Measurements from ENCODE around the gene BAIAP2L2.
"Not testable (repeated sequence)": the region's sequence is repeated elsewhere in the genome, so short reads cannot be mapped to it uniquely, and the experiment has no call there.

BAIAP2L2 gene

DNA sequence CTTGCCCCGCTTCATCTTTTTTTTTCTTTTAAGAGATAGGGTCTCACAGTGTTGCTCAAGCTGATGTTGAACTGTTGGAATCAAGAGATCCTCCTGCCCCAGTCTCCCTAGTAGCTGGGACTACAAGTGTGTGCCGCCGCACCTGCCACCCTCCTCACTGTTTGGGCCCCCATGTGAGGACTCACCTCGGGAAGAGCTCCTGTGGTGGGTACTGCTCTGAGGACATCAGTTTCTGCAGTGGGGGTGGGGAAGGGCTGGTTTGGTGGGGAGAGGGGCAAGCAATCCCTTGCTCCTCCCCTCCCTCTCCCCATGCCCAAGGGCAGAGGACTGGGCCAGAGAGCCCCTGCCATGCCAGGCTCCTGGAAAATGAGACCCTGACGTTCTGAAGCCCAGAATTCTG is 25.0 kb downstream of the BAIAP2L2 start:
- no peak overlapping the region for H3K4me3 ChIP-seq (ENCODE audit: low read depth, low read length)
- no peak for DNase-seq (ENCODE audit: low read depth)

DNA sequence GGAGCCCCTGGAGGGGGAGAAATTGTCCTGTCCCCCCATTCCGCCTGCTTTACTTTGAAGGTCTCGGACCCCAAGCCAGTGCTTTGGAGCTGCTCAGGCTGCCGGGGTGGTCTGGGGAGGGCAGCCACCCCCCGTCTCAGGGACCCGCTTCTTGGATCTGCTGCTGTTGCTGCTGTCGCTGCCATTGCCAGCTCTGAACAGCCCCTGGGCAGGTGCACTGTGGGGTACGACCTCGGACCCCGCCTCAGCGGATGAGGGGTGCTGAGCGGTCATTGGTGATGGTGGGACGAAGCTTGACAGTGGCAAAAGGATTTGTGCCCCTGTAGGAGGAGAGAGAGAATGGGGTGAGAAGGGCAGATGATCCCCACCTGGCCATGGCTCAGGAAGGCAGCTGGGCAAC is 25.4 kb downstream of the BAIAP2L2 start:
- DNase-seq (ENCODE audit: low read depth) = no peak

DNA sequence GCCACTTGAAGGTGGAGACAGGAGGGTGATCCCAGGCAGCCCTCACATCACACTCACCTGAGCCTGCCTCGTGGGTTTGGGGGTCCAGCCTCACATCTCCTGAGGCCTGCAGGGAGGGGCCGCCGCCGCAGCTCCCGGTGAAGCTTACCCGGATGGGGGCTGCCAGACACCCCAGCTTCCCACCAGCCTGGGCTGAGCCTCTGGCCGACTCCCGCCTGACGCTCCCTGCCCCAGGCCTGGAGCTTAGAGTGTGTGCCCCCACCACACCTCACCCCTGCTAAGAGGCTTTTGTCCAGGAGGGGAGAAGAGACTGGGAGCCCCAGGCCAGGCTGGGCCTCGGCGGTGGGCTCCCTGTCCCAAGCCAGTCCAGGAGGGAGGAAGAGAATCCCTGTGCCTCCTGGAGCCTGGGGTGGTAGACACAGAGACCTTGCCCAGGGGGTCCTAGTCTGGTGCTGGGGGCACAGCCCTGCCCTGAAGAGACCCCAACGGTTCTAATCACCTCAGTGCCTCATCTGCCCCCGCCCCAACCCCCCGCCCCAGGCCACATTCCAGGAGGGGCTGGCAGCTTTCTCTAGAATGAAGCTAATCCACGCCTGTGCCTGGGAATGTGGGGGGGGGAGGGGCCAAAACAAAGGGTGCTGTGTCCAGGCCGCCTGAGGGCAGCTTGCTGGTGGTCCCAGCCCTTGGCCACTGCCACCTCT is 26.4 kb downstream of the BAIAP2L2 start, which contains the start of gene SLC16A8:
SLC16A8 (minus strand) TSS at position 254 of the 701 bp plus-strand sequence. CDS start 1,311 bp downstream, outside the sequence.
- no peak for DNase-seq (ENCODE audit: low read depth)
- H3K4me3 ChIP-seq (ENCODE audit: low read depth, low read length) = no peak within 1 kb of the TSS

More for the DNA sequence above, 25.4 kb downstream of the BAIAP2L2 start:
- no peak overlapping the region for H3K4me3 ChIP-seq (ENCODE audit: low read depth, low read length)

DNA sequence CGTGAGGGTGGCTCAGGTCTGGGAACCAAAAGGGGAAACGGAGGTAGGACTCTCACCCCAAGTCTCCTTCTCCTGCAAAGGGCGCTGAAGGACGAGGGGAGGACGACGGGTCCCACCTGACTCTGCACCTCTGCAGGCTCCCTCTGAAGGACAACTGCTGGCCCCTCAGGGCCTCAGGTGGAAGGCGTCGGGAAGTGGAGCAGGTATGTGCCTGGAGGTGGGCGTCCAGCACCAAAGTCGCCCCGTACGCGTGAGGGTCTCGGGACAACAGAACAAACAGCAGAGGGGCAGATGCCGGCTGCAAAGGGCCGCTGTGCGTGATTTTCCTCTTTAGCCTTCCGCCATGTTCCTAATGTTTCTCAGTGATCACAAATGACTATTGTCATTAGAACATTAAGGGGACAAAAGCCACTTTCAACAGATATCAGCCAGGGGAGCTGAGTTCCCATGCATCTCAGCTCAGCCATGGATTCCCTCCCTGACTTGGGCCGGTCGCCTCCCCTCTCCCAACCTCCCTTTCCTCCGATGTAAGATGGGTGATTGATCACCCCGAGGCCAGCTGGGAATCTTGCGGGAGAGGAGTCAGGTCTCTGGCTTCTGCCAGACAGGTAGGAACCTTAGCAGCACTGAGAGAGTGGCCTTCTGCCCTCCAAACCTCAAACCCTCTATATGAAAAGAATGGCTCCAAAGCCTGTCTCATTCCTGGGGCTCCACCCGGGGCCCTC is 27.3 kb downstream of the BAIAP2L2 start:
- DNase-seq (ENCODE audit: low read depth) = no peak
- no peak overlapping the region for H3K4me3 ChIP-seq (ENCODE audit: low read depth, low read length)

DNA sequence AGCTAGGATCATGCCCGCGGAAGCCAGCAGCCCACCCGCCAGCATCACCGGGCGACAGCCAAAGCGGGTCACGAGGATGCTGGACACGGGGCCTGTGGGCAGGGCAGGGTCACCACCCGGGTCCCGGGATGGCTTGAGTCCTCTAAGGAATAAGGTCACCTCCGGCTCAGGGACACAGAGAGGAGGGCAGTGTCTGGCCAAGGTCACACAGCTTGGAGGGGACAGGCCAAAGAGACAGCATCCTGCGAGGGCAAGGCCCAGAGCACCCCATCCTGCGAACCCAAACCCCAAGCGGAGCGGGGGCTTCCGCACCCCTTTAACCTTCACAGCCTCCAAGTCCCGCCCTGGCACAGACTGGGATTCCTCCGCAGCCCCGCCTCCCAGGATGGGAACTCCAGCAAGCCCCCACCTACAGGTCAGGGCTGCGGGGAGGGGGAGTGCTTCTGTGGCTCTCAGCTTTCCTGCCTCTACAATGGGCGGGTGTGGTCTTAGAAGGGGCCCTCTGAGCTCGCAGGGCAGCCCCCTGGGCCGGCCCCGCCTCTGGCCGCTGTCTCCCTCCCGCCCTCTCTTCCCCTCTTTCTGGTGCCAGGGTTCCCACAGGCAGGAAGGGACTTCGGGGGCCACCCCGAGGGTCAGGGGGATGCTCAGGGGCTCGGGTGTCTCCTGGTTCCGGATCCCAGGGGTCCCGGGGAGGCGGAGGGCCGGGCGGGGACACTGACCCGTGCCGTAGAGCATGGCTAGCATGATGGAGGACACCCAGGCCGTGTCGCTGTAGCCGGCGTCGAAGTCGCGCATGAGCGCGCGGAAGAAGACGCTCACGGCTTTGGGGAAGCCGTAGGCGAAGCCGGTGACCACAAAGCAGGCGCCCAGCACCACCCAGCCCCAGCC is 28.3 kb downstream of the BAIAP2L2 start:
- peak overlapping the region; percentile 36 for H3K4me3 ChIP-seq (ENCODE audit: low read depth, low read length)
- no peak for DNase-seq (ENCODE audit: low read depth)

DNA sequence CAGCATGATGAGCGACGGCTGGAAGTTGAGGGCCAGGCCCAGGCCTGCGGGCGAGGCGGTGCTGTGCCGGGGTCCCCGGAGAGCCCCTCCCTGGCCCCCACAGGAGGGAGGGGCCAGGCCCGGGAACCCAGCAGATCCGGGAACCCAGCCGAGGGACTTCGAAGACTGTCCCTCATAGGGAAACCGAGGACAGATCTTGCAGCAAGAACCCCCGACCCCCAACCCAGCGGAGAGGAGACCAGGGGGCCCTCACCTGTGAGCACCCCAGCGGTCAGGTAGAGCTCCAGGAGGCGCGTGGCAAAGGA is 28.9 kb downstream of the BAIAP2L2 start:
- peak overlapping the region; percentile 36 for H3K4me3 ChIP-seq (ENCODE audit: low read depth, low read length)
- no peak for DNase-seq (ENCODE audit: low read depth)

DNA sequence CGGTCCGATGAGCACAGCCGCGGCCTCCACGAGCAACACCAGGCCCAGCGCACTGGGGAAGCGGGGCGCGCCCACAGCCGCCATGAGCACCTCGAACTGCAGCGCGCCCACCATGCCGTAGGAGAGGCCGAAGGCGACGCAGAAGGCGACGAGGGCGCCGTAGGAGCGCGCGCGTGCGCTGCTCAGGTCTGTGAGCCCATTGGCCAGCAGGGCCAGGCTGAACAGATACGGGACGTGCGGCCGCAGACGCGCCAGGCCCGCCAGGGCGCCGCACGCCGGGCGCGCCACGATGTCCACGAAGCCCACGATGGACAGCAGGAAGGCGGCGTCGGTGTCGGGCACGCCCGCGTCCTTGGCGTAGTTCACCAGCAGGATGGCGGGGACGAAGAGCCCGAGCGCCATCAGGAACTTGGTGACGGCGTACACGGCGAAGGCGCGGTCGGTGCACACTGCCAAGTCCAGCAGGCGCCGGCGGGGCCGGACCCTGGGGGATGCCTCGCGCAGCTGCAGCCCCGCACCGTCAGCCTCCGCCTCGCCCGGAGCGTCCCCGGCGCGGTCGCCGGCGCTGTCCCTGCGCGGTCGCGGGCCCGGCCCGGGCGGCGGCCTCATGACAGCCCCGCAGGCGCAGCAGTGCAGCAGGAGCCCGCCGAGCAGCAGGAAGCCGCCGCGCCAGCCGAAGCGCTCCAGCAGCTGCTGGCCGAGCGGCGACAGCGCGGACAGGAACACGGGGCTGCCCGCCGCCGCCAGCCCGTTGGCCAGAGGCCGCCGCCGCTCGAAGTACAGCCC is 29.4 kb downstream of the BAIAP2L2 start:
- H3K4me3 ChIP-seq (ENCODE audit: low read depth, low read length) = peak overlapping the region; percentile 42
- DNase-seq (ENCODE audit: low read depth) = no peak

DNA sequence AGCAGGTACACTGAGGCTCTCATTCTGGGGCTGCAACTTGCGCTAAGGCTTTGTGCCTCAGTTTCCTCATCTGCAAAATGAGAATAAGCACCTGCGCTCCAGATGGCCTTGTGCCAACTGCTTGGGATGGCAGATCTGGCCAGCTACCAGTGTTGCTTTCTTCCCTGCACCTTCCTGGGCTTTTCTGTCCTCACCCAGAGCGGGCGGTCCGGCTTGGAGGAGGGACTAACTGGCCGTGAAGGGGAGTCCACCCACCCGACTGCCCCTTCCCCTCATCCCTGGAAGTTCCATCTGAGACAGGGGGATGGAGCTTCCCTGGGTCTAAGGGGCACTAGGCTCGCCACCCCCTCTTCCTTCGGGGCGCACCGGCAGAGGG is 30.0 kb downstream of the BAIAP2L2 start:
- H3K4me3 ChIP-seq (ENCODE audit: low read depth, low read length) = peak overlapping the region; percentile 42
- DNase-seq (ENCODE audit: low read depth) = no peak

DNA sequence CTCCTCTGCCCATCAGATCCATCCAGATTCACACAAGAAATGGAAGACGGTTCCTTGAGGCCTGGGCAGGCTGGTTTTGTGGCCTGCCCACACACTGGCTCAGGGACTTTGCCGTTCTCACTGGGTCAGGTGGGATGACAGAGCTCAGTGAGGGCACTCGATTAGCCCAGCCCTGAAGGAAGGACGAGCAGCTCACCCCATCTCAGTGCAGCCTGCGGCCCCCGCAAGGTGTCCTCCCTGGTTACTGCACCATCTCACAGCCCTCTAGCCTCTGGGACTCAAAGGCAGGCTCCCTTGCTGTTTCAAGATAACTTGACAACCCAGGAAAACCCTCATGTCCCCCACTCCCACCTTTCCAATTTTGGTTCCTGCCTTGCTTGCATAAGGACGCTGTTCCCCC is 30.7 kb downstream of the BAIAP2L2 start:
- no peak for DNase-seq (ENCODE audit: low read depth)

DNA sequence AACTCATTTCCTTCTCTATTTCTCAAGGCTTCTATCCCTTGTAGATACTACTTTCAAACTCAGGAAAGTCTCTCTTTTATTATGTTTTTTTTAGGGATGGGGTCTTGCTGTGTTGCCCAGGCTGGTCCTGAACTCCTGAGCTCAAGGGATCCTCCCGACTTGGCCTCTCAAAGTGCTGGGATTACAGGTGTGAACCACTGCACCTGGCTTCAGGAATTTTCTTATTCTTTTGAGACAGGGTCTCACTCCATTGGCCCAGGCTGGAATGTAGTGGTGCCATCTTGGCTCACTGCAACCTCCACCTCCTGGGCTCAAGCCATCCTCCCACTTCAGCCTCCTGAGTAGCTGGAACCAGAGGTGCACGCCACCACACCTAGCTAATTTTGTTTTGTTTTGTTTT is 31.3 kb downstream of the BAIAP2L2 start:
- not testable (repeated sequence) for H3K4me3 ChIP-seq (ENCODE audit: low read depth, low read length); DNase-seq (ENCODE audit: low read depth)

More for the DNA sequence above, 30.7 kb downstream of the BAIAP2L2 start:
- H3K4me3 ChIP-seq (ENCODE audit: low read depth, low read length) = no peak overlapping the region

DNA sequence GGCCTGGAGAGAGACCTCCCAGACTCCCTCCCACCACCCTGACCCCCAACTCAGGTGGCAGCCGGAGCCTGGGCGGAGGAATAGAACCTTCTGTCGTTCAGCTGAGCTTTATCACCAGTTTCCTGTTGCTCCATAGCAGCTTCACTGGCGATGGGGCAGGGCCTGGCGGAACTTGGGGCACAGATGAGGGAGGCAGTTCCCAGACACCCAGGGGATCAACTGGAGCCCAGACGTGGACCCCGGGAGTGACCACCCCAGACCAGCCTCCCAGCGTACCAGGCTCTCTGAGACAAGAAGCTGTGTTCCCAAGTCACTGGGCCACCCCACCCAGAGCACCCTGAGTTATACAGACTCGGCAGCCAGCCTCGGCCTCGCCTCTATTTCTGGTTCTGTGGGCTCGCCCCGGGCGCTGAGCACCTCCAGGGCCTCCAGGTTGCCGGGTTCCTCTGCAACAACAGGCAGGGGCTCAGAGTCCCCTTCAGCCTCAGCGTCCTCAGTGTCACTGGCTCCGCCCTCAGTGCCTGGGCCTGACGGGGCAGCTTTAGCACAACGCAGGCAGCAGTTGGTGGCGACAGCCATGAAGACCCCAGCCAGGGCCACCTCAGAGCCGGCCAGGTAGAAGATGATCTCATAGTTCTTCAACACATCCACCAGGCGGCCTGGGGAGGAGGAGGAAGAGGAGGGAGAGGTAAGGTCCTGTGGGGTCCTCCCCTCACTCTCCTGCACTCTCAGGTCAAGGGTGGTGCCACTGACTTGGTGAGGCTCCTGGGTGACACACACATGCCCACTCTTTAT is 32.2 kb downstream of the BAIAP2L2 start:
- no peak overlapping the region for H3K4me3 ChIP-seq (ENCODE audit: low read depth, low read length)
- no peak for DNase-seq (ENCODE audit: low read depth)

DNA sequence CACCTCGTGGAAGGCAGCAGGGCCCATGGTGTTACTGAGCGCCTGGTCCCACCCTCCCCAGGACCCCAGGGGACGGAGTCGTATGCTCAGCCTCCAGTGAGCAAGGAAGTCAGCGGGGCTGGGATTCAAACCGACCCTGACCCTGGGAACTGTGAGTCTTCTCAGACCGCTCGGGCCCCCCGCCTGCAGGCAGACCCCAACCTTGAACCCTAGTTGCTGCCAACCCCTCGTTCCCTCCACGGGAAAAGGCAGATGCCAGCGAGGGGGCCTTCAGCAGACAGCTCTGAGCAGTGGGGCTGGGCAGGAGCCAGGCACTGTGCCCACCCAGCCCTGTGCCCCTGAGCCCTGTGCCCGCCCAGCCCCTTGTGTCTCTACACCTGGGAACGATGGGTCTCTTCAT is 32.9 kb downstream of the BAIAP2L2 start:
- DNase-seq (ENCODE audit: low read depth) = no peak

DNA sequence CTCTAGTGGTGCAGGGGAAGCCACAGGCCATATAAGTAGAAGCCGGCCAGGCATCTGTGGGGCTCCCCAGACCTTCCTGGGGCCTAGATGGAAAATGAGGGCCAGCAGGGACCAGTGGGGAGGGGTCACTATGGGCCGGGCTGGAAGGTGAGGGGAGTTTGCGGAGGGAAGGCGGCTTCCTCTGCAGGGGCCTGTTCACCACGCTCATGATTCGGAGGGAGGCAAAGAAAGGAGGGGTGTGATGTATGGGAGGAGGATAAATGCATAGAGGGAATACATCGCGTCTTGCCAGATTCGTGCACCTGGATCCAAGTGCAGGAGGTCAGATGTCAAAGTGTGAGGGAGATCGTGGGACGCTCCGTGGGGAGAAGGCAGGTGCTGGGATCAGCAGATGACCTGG is 33.4 kb downstream of the BAIAP2L2 start:
- DNase-seq (ENCODE audit: low read depth) = no peak
- H3K4me3 ChIP-seq (ENCODE audit: low read depth, low read length) = no peak overlapping the region

More for the DNA sequence above, 32.9 kb downstream of the BAIAP2L2 start:
- H3K4me3 ChIP-seq (ENCODE audit: low read depth, low read length) = no peak overlapping the region

DNA sequence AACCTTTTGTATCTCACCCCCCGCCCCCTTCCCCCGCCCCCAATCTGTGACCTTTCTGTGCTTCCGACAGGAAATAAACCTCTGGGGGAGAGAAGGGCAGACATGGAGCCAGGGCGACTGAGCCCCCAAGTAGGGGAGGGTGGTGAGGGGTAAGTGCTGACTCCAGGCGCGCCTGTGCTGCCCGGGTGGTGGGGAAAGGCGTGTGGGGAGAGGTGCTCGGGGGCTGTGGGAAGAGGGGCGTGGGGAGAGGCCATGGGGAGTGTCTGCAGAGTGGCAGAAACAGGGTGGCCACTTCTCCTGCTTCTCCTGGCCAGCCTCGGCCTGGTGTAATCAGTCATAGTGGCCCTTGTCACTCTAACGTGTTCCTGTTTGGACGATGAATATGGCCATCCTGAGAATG is 34.5 kb downstream of the BAIAP2L2 start:
- no peak for DNase-seq (ENCODE audit: low read depth)
- no peak overlapping the region for H3K4me3 ChIP-seq (ENCODE audit: low read depth, low read length)

DNA sequence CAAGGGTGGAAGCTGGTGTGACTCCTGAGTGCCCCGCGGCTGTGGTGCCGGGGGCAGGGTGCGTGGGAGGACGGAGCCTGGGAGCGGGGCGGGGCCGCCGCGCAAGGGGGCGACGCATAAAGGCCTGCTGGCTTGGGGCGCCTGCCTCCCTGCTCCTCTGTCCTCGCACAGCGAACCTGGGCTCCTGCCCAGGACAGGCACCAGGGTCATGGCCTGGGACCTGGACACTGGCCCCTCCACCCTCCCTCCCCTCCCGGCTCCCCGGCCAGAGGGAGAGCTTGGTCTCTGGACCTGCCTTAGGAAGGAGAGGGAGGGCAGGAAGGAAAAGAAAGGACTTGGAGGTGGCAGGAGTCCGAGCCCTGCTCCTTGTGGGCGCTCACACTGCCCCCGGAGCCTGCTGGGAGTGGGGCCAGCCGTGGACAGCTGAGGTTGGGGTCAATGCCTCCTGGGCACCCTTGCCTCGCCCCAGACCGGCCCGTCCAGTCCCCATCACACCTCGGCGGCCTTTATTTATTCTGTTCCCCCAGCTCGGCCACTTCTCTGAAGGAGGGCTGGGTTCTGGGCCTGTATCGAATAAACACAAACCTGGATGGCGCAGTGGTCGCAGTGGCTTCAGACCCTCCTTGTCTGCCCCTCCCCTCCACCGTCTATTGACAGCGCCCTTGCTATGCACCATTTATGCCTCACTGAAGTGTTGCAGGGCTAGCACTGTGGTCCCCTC is 35.2 kb downstream of the BAIAP2L2 start:
- no peak overlapping the region for H3K4me3 ChIP-seq (ENCODE audit: low read depth, low read length)
- no peak for DNase-seq (ENCODE audit: low read depth)

DNA sequence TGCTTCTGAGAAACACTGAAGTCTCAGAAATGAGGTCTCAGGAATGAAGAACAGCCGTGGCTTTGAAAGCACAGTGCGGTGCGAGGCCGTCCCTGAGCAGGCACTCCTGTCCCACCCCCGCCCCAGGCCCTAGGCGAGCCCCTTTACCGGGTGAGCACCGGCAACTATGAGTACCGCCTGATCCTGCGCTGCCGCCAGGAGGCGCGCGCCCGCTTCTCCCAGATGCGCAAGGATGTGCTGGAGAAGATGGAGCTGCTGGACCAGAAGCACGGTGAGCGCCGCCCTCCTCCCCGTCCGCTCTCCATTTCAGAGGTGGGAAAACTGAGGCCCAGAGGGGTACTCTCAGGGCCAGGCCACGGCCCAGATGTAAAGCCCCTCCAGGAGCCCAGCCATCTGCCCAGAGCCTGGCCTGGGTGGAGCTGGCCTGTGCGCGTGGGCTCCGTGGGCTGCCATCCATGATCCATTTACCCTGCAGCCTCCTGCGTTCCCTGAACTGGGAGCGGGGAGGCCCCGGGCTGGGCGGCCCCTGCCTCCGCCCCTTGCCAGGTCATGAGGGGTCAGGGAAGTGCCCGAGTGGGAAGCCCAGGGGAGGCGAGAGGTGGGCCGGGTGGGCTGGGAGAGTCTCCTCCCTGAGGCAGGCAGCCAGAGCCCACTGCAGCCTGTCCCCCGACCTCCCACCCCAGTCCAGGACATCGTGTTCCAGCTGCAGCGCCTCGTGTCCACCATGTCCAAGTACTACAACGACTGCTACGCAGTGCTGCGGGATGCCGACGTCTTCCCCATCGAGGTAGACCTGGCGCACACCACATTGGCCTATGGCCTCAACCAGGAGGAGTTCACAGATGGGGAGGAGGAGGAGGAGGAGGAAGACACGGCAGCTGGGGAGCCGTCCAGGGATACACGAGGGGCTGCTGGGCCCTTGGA is 36.0 kb downstream of the BAIAP2L2 start:
- no peak overlapping the region for H3K4me3 ChIP-seq (ENCODE audit: low read depth, low read length)
- DNase-seq (ENCODE audit: low read depth) = no peak
